KBM-7 (cell line): ENCODE results near the gene PIGZ.

ENCODE experiments used
- DNase-seq: peaks from one replicate; pipeline ENCODE4 v3.0.0-alpha.2; 2015
- in situ Hi-C: fragments of 300-500 bp; cut with MboI; formaldehyde crosslinking; loops from 2 replicates; pipeline ENCODE4 v1.14.3; 2020; ENCODE audit warnings: low sequenced_read_pairs, low pct_unique_long_range_greater_than_20kb, mixed read lengths

Gene PIGZ

GRCh38 chr3:197002701-197003454 lies 34.2 kb upstream of the PIGZ start:
- in situ Hi-C loops, result no loop called here
- DNase-seq, result peak; percentile 53

DNA sequence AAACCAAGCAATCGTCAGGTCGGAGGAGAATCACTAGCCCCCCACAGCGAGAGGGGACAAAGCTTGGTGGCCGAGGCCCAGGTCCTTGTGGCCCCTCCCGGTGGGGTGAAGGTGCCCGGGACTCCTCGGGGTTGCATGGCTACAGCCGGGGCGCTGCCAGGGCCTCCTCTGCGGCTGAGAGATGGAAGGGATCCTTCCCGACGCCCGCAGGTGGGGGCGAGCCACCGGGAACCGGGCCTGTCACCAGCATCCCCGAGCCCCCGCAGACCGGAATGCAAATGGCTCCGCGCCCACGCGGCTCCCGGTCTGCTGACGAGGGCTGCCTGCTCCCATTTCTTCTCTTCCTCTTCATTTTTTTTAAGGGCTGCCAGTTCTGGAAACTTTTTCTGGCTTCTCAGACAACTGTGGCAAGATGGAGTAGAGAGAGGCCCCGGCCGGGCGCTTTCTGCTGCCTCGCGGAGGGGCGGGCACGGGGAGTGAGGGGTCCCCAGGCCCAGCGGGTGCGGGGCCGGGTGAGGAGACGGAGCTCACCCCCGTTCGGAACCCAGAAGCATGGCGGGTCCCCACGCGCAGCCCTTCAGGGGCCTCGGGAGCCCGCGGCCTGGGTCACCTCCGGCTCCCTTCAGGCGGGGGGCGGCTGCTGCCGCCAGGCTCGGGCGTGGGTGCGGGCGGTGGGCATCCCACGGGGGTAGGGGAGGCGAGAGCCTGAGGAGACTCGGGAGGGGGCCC lies 33.5 kb upstream of the PIGZ start:
- in situ Hi-C loops, result no loop called here
- no peak for DNase-seq

- no peak for DNase-seq
Measured at GRCh38 chr3:197001106-197001971, 32.7 kb upstream of the PIGZ start.

DNA sequence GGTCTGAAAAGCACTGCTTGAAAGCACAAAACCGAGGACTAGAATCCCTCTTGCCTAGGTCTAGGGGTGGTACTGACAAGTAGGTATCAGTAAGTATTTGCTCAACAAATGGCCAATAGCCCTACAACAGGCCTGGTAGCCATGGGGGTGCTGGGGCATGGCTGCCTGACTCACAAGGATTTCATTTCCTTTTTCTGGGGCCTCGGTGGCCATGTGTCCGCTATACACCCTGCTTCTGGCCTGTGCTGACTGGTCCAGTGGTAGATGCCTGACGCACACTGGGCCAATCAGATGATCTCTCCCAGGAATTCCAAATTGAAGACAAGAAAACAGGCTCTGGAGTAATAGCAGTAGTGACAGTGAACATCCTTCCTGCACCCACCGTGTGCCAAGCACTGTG lies 31.6 kb upstream of the PIGZ start:
- no peak for DNase-seq
- in situ Hi-C loops, result no loop called here

More at GRCh38 chr3:197001106-197001971, 32.7 kb upstream of the PIGZ start:
- in situ Hi-C loops, result no loop called here

DNA sequence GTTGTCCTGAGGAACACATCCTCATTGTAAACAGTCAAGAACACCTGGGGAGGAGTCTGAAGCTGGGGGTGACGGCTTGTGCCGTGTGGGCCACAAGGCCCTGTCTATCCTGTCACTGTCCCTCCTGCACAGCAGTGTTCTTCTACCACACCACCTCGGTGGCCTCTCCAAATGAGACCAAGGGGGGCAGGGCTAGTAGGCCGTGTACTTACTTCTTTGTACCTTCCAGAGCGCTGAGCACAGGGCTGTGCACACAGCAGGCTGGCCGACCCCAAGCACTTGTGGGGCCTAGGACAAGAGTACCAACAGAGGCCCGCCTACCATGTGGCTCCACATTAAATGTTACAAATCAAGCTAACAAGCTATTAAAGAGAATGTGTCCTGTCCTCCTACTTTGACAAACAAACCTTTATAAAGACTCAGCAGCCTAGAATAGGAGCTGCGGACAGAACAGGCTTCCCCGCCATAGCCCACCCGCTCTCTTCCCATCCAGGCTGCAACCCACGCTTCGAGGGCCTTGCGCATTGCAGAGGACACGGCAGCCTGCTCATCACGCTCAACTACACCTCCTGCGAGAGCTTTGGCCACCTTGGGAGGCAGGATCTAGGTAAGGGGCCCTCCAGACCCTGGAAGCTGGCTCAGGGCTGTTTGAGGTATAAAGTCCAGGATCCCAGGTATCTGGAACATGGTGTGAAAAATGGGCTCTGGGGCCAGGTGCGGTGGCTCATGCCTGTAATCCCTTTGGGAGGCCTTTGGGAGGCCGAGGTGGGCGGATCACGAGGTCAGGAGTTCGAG lies 30.5 kb upstream of the PIGZ start:
- in situ Hi-C loops, result loop anchor here (25.0 kb wide), 2 partner anchors 188 to 513 kb away; no protein-coding TSS in a partner anchor
- DNase-seq, result no peak

DNA sequence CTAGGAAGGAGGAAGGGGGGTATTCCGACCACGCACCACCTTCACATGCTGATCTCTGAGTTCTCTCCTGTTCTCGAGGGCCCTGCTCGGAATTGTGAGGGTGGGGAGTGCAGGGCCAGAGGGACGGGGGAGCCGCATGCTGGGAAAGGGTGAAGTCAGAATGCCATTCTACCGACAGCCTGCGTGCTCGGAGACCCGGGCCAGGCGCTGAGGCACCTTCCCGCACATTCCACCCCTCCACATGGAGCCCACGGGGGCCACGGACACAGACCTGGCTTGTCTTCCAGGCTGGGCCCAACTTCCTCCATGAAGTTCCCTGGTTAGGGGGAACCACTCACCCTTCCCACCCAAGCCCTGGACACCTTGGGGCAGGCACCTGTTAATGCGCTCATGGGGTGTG lies 28.7 kb upstream of the PIGZ start:
- in situ Hi-C loops, result loop anchor here (25.0 kb wide), 2 partner anchors 190 to 515 kb away; no protein-coding TSS in a partner anchor
- no peak for DNase-seq

DNA sequence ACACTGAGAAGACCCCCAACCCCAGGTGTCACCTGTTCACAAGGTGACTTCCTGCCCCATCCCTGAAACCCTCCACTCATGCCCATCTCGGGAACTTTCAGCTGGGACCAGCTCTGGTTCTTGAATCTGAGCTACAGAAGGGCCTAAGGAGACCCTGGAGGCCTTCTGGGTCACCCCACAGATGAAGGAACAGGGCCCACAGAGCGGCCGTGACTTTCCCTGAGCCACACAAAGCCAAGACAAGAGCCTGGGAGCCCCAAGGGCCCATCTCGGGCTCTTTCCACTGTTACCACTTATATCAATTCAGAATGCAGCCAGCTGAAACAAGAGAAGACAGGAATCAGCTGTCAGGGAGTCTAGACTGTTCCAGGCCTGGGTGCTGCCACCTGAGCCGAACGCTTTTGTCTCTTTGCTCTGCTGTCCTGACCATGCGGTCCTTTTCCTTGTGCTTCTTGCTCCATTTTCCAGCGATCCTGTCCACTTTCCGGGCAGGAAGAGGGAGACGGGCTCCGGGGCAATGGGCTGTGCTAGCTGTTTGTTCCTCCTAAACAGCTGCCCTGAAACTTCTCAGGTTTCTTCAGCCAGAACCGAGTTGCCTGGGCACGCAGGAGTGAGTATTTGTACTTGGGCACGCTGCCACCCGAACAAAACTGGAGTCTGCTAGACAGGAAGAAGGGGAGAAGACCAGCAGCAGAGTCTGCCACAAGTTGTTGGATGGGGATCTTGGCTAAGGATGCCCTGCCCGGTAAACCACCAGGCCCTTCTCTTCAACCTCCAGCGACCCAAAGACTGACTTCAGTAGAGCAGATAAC lies 28.0 kb upstream of the PIGZ start:
- no peak for DNase-seq
- in situ Hi-C loops, result loop anchor here (25.0 kb wide), 2 partner anchors 191 to 516 kb away; no protein-coding TSS in a partner anchor

GRCh38 chr3:196995646-196996355 lies 27.2 kb upstream of the PIGZ start:
- in situ Hi-C loops, result loop anchor here (25.0 kb wide), 2 partner anchors 192 to 516 kb away; no protein-coding TSS in a partner anchor
- no peak for DNase-seq

DNA sequence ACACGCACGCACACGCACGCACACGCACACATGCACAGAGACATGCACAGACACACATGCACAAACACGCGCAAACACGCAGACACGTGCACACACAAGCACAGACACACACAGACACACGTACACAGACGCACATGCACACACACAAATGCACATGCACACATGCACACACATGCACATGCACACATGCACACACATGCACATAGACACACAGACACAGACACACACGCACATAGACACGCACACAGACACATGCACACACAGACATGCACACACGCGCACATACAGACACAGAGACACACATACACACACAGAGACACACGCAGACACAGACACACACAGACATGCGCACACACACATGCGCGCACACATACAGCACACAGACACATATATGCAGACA lies 26.4 kb upstream of the PIGZ start:
- DNase-seq, result no peak
- in situ Hi-C loops, result loop anchor here (25.0 kb wide), 2 partner anchors 192 to 517 kb away; no protein-coding TSS in a partner anchor

DNA sequence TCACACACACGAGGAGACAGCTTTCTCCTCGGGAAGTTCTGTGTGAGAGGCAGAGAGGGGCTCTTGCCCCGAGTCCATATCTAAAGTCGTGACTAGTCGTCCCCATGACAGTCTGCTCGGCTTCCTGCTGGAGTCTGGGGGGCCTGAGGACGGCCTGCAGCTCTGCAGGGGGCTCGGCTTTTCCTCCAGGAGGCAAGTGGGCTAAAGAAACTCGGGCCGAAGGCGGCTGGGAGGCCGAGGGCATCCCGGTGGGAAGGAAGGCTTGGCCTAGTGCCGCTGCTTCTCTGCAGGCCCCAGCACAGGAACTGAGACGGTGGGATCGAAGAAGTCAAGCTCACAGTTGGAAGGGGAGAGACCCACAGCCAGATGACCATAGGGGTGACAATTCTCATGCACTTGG lies 25.4 kb upstream of the PIGZ start:
- no peak for DNase-seq
- in situ Hi-C loops, result loop anchor here (25.0 kb wide), 2 partner anchors 193 to 518 kb away; no protein-coding TSS in a partner anchor

GRCh38 chr3:196992461-196993065 lies 23.9 kb upstream of the PIGZ start:
- in situ Hi-C loops, result loop anchor here (25.0 kb wide), 2 partner anchors 195 to 520 kb away; no protein-coding TSS in a partner anchor
- no peak for DNase-seq

- no peak for DNase-seq
- in situ Hi-C loops, result loop anchor here (25.0 kb wide), 2 partner anchors 195 to 520 kb away; no protein-coding TSS in a partner anchor
Measured at GRCh38 chr3:196991581-196992460, 23.2 kb upstream of the PIGZ start.

- DNase-seq, result no peak
- in situ Hi-C loops, result loop anchor here (25.0 kb wide), 2 partner anchors 197 to 522 kb away; no protein-coding TSS in a partner anchor
Measured at GRCh38 chr3:196990601-196991007, 22.0 kb upstream of the PIGZ start.

DNA sequence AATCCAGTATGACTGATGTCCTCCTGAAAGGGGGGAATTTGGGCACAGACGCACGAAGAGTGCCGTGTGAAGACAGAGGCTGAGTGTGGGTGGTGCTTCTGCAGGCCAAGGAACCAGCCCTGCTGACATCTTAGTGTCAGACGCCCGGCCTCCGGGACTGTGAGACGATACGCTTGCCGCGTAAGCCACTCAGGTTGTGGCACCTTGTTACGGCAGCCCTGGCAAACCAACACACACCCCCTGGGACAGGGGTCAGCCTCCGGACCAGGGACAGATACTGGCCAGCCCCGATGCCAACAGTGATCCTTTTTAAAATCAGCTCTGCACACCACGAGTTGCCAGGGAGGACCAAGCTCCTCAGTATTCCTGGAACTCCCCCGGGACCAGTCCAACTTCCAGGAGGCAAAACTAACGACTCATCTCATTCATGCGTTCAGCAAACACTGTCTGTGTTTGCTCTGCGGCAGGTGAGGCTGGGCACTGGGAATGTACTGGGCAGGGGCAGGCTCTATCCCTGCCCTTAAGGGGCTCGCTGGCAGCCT lies 21.2 kb upstream of the PIGZ start:
- in situ Hi-C loops, result loop anchor here (25.0 kb wide), 2 partner anchors 198 to 523 kb away; no protein-coding TSS in a partner anchor

More for the DNA sequence above, 21.2 kb upstream of the PIGZ start:
- DNase-seq, result no peak
